WTC11 (cell line): ENCODE data around the gene PSME2. TPM values are rescaled to one million over a fixed set of nuclear protein-coding genes. Genes with fewer than 3 reads are reported as not detected.

ENCODE experiments used
- ATAC-seq: fragments of 200-7000 bp; cut with Tn5 transposase; 2 replicates; pipeline ENCODE4 v1.10.0; 2021; ENCODE audit warnings: mild to moderate bottlenecking, moderate library complexity
- CTCF ChIA-PET: fragments of 300-600 bp; sonication (Branson Sonifier 250); formaldehyde crosslinking; loops from one replicate; lab custom pipeline; 2021; ENCODE audit warnings: antibody characterized with exemption; lab: Charles Lee
- POLR2A ChIA-PET: fragments of 350-600 bp; sonication (Branson Sonifier 250); formaldehyde crosslinking; loops from one replicate; lab custom pipeline; 2021; ENCODE audit warnings: antibody characterized with exemption; lab: Charles Lee
- DNase-seq: peaks from one replicate; pipeline ENCODE4 v3.0.0; 2021; ENCODE audit warnings: low spot score
- H3K27ac Mint-ChIP-seq: 2 replicates; pipeline ENCODE4 v1.8.0; 2021; ENCODE audit warnings: mixed read lengths
- H3K27me3 Mint-ChIP-seq: 2 replicates; pipeline ENCODE4 v1.8.0; 2021; ENCODE audit warnings: low read depth, mild to moderate bottlenecking, moderate library complexity, mixed read lengths
- H3K36me3 Mint-ChIP-seq: 2 replicates; pipeline ENCODE4 v1.8.0; 2021; ENCODE audit warnings: mixed read lengths
- H3K4me1 Mint-ChIP-seq: 2 replicates; pipeline ENCODE4 v1.8.0; 2022; ENCODE audit warnings: mixed read lengths
- H3K4me3 Mint-ChIP-seq: 2 replicates; pipeline ENCODE4 v1.8.0; 2021; ENCODE audit warnings: mild to moderate bottlenecking, moderate library complexity, mixed read lengths
- H3K9me3 Mint-ChIP-seq: 2 replicates; pipeline ENCODE4 v1.8.0; 2021; ENCODE audit warnings: mixed read lengths
- ATF2 ChIP-seq: sonication (generic); formaldehyde crosslinking; IDR thresholded peaks from 2 replicates; pipeline ENCODE4 v1.8.1; 2022; ENCODE audit warnings: low read depth, missing genetic modification reagents, borderline replicate concordance
- E2F4 ChIP-seq: sonication (generic); formaldehyde crosslinking; IDR thresholded peaks from 2 replicates; pipeline ENCODE4 v1.8.1; 2022; ENCODE audit warnings: low read depth, mild to moderate bottlenecking, moderate library complexity, missing genetic modification reagents, borderline replicate concordance
- ELF4 ChIP-seq: sonication (generic); formaldehyde crosslinking; IDR thresholded peaks from 2 replicates; pipeline ENCODE4 v1.8.1; 2022; ENCODE audit warnings: low read depth, mild to moderate bottlenecking, moderate library complexity, missing genetic modification reagents
- GTF2I ChIP-seq: fragments of 250-450 bp; sonication (Bioruptor Pico); conservative IDR thresholded peaks from 2 replicates; pipeline ENCODE4 v1.4.0; 2021; ENCODE audit warnings: mild to moderate bottlenecking
- IRF2 ChIP-seq: sonication (generic); formaldehyde crosslinking; IDR thresholded peaks from 2 replicates; pipeline ENCODE4 v1.8.0; 2022; ENCODE audit warnings: low read depth, missing genetic modification reagents, borderline replicate concordance
- JUN ChIP-seq: sonication (generic); formaldehyde crosslinking; IDR thresholded peaks from 2 replicates; pipeline ENCODE4 v1.8.0; 2023; ENCODE audit warnings: mild to moderate bottlenecking, missing genetic modification reagents
- MXD4 ChIP-seq: fragments of 250-450 bp; sonication (Bioruptor Pico); IDR thresholded peaks from 2 replicates; pipeline ENCODE4 v1.8.0; 2021; ENCODE audit warnings: mild to moderate bottlenecking, moderate library complexity, borderline replicate concordance
- NFATC4 ChIP-seq: fragments of 250-450 bp; sonication (Bioruptor Pico); IDR thresholded peaks from 2 replicates; pipeline ENCODE4 v1.9.0; 2021; ENCODE audit warnings: mild to moderate bottlenecking
- NR1H2 ChIP-seq: sonication (generic); formaldehyde crosslinking; IDR thresholded peaks from 2 replicates; pipeline ENCODE4 v1.9.0; 2021; ENCODE audit warnings: mild to moderate bottlenecking, moderate library complexity, missing genetic modification reagents
- RORB ChIP-seq: fragments of 250-450 bp; sonication (Bioruptor Pico); IDR thresholded peaks from 2 replicates; pipeline ENCODE4 v1.9.0; 2021; ENCODE audit warnings: mild to moderate bottlenecking
- SMAD4 ChIP-seq: sonication (generic); formaldehyde crosslinking; IDR thresholded peaks from 2 replicates; pipeline ENCODE4 v1.8.0; 2022; ENCODE audit warnings: mild to moderate bottlenecking, missing genetic modification reagents
- ZBTB21 ChIP-seq: sonication (generic); formaldehyde crosslinking; IDR thresholded peaks from 2 replicates; pipeline ENCODE4 v1.8.1; 2023; ENCODE audit warnings: mild to moderate bottlenecking, missing genetic modification reagents, borderline replicate concordance
- ZMAT4 ChIP-seq: fragments of 250-450 bp; sonication (Bioruptor Pico); IDR thresholded peaks from 2 replicates; pipeline ENCODE4 v1.9.0; 2021; ENCODE audit warnings: mild to moderate bottlenecking
- ZNF317 ChIP-seq: sonication (generic); formaldehyde crosslinking; IDR thresholded peaks from 2 replicates; pipeline ENCODE4 v1.8.1; 2023; ENCODE audit warnings: low read depth, mild to moderate bottlenecking, moderate library complexity, missing genetic modification reagents, borderline replicate concordance
- ZNF423 ChIP-seq: fragments of 250-450 bp; sonication (Bioruptor Pico); IDR thresholded peaks from 2 replicates; pipeline ENCODE4 v2.1.2; 2022; ENCODE audit warnings: mild to moderate bottlenecking, moderate library complexity
- total RNA-seq: library from RNA; stranded (reverse); gene quantifications from 3 replicates; pipeline ENCODE4 v1.2.3, GENCODE V29; 2021
- TF ChIP-seq, protein P1 (sequence below): sonication (generic); formaldehyde crosslinking; IDR thresholded peaks from 2 replicates; pipeline ENCODE4 v1.8.1; 2023; ENCODE audit warnings: mild to moderate bottlenecking, missing genetic modification reagents, moderate library complexity
- TF ChIP-seq, protein P2 (sequence below): fragments of 250-450 bp; sonication (Bioruptor Pico); IDR thresholded peaks from 2 replicates; pipeline ENCODE4 v1.8.0; 2021; ENCODE audit warnings: mild to moderate bottlenecking
- TF ChIP-seq, protein P3 (sequence below): sonication (generic); formaldehyde crosslinking; IDR thresholded peaks from 2 replicates; pipeline ENCODE4 v1.8.0; 2022; ENCODE audit warnings: mild to moderate bottlenecking, missing genetic modification reagents
- TF ChIP-seq, protein P4 (sequence below): sonication (generic); formaldehyde crosslinking; IDR thresholded peaks from 2 replicates; pipeline ENCODE4 v1.8.1; 2023; ENCODE audit warnings: mild to moderate bottlenecking, missing genetic modification reagents
- TF ChIP-seq, protein P5 (sequence below): sonication (generic); formaldehyde crosslinking; conservative IDR thresholded peaks from 2 replicates; pipeline ENCODE4 v1.8.1; 2023; ENCODE audit warnings: mild to moderate bottlenecking, low read depth, missing genetic modification reagents, moderate library complexity

PSME2 gene
- total RNA-seq, 1 experiment from 2014 or later: 103 TPM

- Mint-ChIP-seq H3K4me3 (no peak overlapping the region), H3K4me1 (0 out of 2 replicates have a peak, but pooled peaks cover 4% of the 10 kb centered on the region), H3K9me3 (no peaks in the 10 kb centered on the region), H3K27me3 (no peaks in the 10 kb centered on the region), H3K36me3 (peaks cover 27% of the 10 kb centered on the region), H3K27ac (no peak overlapping the region)
- ATAC-seq: no peak
- TF ChIP-seq ZBTB21 (CRISPR knock-in tag) (no peak), SMAD4 (no peak), ZMAT4 (CRISPR knock-in tag) (no peak), NR1H2 (CRISPR knock-in tag) (no peak), ELF4 (CRISPR knock-in tag) (no peak), RORB (CRISPR knock-in tag) (no peak), GTF2I (no peak), JUN (CRISPR knock-in tag) (no peak), MXD4 (CRISPR knock-in tag) (no peak), IRF2 (CRISPR knock-in tag) (no peak), ATF2 (CRISPR knock-in tag) (no peak)
- TF ChIP-seq, protein P1, sequence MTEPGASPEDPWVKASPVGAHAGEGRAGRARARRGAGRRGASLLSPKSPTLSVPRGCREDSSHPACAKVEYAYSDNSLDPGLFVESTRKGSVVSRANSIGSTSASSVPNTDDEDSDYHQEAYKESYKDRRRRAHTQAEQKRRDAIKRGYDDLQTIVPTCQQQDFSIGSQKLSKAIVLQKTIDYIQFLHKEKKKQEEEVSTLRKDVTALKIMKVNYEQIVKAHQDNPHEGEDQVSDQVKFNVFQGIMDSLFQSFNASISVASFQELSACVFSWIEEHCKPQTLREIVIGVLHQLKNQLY (CRISPR knock-in tag): no peak
- TF ChIP-seq, protein P2, sequence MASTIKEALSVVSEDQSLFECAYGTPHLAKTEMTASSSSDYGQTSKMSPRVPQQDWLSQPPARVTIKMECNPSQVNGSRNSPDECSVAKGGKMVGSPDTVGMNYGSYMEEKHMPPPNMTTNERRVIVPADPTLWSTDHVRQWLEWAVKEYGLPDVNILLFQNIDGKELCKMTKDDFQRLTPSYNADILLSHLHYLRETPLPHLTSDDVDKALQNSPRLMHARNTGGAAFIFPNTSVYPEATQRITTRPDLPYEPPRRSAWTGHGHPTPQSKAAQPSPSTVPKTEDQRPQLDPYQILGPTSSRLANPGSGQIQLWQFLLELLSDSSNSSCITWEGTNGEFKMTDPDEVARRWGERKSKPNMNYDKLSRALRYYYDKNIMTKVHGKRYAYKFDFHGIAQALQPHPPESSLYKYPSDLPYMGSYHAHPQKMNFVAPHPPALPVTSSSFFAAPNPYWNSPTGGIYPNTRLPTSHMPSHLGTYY (CRISPR knock-in tag): no peak
- TF ChIP-seq, protein P3, sequence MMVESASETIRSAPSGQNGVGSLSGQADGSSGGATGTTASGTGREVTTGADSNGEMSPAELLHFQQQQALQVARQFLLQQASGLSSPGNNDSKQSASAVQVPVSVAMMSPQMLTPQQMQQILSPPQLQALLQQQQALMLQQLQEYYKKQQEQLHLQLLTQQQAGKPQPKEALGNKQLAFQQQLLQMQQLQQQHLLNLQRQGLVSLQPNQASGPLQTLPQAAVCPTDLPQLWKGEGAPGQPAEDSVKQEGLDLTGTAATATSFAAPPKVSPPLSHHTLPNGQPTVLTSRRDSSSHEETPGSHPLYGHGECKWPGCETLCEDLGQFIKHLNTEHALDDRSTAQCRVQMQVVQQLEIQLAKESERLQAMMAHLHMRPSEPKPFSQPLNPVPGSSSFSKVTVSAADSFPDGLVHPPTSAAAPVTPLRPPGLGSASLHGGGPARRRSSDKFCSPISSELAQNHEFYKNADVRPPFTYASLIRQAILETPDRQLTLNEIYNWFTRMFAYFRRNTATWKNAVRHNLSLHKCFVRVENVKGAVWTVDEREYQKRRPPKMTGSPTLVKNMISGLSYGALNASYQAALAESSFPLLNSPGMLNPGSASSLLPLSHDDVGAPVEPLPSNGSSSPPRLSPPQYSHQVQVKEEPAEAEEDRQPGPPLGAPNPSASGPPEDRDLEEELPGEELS (CRISPR knock-in tag): no peak
- TF ChIP-seq, protein P4, sequence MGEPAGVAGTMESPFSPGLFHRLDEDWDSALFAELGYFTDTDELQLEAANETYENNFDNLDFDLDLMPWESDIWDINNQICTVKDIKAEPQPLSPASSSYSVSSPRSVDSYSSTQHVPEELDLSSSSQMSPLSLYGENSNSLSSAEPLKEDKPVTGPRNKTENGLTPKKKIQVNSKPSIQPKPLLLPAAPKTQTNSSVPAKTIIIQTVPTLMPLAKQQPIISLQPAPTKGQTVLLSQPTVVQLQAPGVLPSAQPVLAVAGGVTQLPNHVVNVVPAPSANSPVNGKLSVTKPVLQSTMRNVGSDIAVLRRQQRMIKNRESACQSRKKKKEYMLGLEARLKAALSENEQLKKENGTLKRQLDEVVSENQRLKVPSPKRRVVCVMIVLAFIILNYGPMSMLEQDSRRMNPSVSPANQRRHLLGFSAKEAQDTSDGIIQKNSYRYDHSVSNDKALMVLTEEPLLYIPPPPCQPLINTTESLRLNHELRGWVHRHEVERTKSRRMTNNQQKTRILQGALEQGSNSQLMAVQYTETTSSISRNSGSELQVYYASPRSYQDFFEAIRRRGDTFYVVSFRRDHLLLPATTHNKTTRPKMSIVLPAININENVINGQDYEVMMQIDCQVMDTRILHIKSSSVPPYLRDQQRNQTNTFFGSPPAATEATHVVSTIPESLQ (CRISPR knock-in tag): no peak
- no peak for DNase-seq
- CTCF ChIA-PET: interaction anchor here (1.5 kb wide), 1 partner anchor 16 kb away, joined by 6 read pairs; the partner anchor contains the start of gene IRF9
- POLR2A ChIA-PET: no interaction called here
Measured at GRCh38 chr14:24177891-24178290, 31.5 kb upstream of the PSME2 start.

DNA sequence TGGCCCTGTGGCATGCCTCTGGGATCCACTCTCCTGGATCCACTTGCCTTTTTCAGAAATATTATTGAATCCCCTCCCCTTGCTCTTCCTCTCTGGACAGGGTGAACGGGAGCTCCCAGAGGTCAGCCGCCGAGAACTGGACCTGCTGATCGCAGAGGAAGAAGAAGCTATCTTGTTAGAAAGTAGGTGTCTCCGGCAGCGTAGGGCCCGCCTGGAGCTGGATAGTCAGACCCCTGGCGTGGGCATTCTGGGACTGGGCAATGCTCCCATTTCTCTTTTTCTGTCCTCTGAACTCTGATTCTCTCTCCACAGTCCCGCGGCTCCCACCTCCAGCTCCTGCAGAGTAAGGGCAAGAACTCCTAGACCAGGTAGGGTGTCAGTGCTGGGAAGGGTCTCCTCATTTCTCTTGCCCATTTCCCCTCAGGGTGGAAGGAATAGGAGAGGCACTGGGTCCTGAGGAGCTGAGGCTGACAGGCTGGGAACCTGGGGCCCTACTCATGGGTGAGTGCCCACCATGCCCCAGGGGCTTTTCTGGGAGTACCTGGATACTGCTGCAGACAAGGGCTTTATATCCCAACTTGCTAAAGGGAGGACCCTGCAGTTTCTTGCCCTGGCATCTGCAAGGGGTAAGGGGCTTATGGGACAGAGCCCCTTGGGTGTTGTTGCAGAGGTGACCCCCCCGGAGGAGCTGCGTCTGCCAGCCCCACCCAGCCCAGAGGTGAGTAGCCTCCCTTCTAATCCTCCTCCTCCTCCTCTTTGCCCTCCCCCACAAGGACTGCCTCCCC is 30.8 kb upstream of the PSME2 start:
- no peak overlapping the region for H3K4me3 Mint-ChIP-seq
- H3K27ac Mint-ChIP-seq: no peak overlapping the region
- no peaks in the 10 kb centered on the region; the same call in 1 of the 2 replicates for H3K27me3 Mint-ChIP-seq
- H3K9me3 Mint-ChIP-seq: no peaks in the 10 kb centered on the region
- peaks cover 6% of the 10 kb centered on the region for H3K4me1 Mint-ChIP-seq
- no peak for ATAC-seq
- no peak for DNase-seq
- CTCF ChIA-PET: interaction anchor here (1.5 kb wide), 1 partner anchor 16 kb away, joined by 6 read pairs; the partner anchor contains the start of gene IRF9
- H3K36me3 Mint-ChIP-seq: peaks cover 23% of the 10 kb centered on the region
- POLR2A ChIA-PET: no interaction called here
- no peak for TF ChIP-seq E2F4
- no peak for TF ChIP-seq NFATC4 (CRISPR knock-in tag)
- no peak for TF ChIP-seq ZNF423
- TF ChIP-seq, protein P5, sequence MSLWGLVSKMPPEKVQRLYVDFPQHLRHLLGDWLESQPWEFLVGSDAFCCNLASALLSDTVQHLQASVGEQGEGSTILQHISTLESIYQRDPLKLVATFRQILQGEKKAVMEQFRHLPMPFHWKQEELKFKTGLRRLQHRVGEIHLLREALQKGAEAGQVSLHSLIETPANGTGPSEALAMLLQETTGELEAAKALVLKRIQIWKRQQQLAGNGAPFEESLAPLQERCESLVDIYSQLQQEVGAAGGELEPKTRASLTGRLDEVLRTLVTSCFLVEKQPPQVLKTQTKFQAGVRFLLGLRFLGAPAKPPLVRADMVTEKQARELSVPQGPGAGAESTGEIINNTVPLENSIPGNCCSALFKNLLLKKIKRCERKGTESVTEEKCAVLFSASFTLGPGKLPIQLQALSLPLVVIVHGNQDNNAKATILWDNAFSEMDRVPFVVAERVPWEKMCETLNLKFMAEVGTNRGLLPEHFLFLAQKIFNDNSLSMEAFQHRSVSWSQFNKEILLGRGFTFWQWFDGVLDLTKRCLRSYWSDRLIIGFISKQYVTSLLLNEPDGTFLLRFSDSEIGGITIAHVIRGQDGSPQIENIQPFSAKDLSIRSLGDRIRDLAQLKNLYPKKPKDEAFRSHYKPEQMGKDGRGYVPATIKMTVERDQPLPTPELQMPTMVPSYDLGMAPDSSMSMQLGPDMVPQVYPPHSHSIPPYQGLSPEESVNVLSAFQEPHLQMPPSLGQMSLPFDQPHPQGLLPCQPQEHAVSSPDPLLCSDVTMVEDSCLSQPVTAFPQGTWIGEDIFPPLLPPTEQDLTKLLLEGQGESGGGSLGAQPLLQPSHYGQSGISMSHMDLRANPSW (CRISPR knock-in tag): no peak
- no peak for TF ChIP-seq ZNF317
